ENCODE results near the gene MMP17. TPM values are rescaled to one million over a fixed set of nuclear protein-coding genes. Genes with fewer than 3 reads are reported as not detected.

The MMP17 gene
- total RNA-seq, 3 donors from 2014 or later, result 1.1 to 5.3 (median 1.4) TPM

DNA sequence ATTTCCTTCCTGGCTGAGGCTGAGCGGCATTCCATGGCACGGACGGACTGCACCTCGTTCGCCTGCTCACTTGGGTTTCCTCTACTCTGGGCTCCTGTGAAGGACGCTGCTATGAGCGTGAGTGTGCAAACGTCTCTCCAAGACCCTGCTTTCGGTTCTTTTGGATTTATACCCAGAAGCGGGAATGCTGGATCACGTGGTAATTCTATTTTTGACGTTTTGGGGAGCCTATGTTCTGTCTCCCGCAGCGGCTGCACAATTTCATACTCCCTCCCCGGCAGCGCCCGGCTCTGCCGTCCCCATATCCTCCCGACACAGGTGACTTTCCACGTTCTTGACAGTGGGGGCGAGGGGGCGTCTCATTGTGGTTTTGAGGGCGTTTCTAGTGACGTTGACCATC, 20.6 kb downstream of the MMP17 start:
- H3K9me3 ChIP-seq, result no peaks in the 10 kb centered on the region
- intact Hi-C loops (cut with DNase I, micrococcal nuclease), result no loop called here
- TF ChIP-seq, protein P1, sequence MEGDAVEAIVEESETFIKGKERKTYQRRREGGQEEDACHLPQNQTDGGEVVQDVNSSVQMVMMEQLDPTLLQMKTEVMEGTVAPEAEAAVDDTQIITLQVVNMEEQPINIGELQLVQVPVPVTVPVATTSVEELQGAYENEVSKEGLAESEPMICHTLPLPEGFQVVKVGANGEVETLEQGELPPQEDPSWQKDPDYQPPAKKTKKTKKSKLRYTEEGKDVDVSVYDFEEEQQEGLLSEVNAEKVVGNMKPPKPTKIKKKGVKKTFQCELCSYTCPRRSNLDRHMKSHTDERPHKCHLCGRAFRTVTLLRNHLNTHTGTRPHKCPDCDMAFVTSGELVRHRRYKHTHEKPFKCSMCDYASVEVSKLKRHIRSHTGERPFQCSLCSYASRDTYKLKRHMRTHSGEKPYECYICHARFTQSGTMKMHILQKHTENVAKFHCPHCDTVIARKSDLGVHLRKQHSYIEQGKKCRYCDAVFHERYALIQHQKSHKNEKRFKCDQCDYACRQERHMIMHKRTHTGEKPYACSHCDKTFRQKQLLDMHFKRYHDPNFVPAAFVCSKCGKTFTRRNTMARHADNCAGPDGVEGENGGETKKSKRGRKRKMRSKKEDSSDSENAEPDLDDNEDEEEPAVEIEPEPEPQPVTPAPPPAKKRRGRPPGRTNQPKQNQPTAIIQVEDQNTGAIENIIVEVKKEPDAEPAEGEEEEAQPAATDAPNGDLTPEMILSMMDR (IDR thresholded peaks at IDR 0.05), result no peak
- H3K36me3 ChIP-seq (ENCODE audit: low read depth), result no peaks in the 10 kb centered on the region
- ATAC-seq (no peak), DNase-seq (no peak)
- H3K4me1 ChIP-seq (ENCODE audit: low read depth), result no peaks in the 10 kb centered on the region
- no peak overlapping the region for H3K4me3 ChIP-seq

DNA sequence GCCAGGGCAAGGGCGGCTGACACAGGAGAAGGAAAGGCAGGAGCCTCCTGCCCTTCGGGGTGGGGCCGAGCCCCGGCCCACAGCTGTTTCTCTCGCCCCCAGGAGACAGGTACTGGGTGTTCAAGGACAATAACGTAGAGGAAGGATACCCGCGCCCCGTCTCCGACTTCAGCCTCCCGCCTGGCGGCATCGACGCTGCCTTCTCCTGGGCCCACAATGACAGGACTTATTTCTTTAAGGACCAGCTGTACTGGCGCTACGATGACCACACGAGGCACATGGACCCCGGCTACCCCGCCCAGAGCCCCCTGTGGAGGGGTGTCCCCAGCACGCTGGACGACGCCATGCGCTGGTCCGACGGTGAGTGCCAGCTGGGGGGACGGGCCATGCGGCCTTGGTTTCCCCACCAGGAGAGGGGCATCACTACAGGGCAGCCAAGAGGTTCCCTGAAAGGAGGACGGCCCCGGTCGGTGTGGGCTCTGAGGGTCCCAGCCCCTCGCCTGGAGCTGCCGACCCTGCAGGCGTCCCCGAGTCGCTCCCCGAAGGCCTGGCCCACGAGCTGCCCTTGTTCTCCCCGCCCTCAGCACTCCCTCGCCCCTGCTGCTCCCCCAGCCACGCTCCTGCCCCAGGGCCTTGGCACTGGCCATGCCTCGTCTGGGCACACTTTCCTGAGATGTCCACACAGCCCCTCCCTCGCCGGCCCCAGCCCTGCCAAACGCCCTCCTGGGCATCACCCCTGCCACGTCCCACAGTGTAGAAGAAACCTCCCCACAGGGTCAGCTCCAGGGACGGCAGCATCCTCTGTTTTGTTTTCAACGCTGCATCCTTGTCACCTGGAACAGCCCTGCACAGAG, 21.7 kb downstream of the MMP17 start:
- ATAC-seq (no peak), DNase-seq (peak in 1 of 3 donors; percentile 43)
- Histone ChIP-seq H3K4me1 (ENCODE audit: low read depth) (no peaks in the 10 kb centered on the region), H3K9me3 (no peaks in the 10 kb centered on the region), H3K36me3 (ENCODE audit: low read depth) (no peaks in the 10 kb centered on the region), H3K4me3 (no peak overlapping the region)
- intact Hi-C loops (cut with DNase I, micrococcal nuclease), result no loop called here
- TF ChIP-seq, protein P1 (IDR thresholded peaks at IDR 0.05), result no peak

DNA sequence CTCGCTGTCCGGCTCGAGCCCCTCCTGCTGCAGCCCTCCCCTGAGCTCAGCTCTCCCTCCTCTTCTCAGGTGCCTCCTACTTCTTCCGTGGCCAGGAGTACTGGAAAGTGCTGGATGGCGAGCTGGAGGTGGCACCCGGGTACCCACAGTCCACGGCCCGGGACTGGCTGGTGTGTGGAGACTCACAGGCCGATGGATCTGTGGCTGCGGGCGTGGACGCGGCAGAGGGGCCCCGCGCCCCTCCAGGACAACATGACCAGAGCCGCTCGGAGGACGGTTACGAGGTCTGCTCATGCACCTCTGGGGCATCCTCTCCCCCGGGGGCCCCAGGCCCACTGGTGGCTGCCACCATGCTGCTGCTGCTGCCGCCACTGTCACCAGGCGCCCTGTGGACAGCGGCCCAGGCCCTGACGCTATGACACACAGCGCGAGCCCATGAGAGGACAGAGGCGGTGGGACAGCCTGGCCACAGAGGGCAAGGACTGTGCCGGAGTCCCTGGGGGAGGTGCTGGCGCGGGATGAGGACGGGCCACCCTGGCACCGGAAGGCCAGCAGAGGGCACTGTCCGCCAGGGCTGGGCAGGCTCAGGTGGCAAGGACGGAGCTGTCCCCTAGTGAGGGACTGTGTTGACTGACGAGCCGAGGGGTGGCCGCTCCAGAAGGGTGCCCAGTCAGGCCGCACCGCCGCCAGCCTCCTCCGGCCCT, 22.8 kb downstream of the MMP17 start:
- Histone ChIP-seq H3K9me3 (no peaks in the 10 kb centered on the region), H3K4me1 (ENCODE audit: low read depth) (no peaks in the 10 kb centered on the region), H3K4me3 (no peak overlapping the region), H3K36me3 (ENCODE audit: low read depth) (no peaks in the 10 kb centered on the region)
- intact Hi-C loops (cut with DNase I, micrococcal nuclease), result no loop called here
- ATAC-seq, result no peak
- peak in 1 of 3 donors; percentile 48 for DNase-seq
- TF ChIP-seq, protein P1 (IDR thresholded peaks at IDR 0.05), result no peak

DNA sequence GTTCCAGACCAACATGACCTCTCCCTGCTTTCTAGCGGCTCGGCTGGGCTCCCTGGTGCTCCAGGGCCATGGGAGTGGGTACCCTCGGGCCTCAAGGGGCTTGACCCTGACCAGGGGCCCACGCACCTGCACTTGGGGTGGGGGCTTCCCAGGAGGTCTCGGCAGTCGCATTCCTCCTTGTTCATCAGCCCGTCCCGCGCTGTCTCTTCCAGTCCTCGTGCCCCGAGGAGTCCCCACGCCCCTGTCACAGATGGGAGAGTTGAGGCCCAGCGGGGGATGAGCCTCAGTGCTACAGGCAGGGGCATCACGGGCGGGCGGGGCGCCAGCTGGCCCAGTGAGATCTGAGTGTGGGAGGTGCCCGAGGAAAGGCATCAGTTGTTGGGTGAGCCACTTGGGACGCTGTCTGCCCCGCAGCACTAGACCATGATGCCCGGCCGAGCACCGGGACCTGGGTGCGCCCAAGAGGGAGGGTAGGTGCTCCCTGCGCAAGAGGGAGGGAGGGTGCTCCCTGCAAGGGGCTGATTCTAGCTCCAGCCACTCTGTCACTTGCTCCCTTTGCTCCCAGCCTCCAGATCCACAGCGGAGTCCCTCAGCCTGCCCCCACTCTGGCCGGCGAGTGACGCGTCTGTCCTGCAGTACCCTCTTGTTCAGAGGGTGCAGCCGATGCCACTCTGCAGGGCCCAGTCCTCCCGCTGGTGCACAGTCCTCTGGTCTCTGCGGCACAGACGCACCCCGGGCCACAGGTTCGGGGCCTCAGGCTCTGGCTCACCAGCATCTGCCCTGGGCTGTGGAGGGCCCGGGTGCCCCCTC, 23.8 kb downstream of the MMP17 start:
- Histone ChIP-seq H3K36me3 (ENCODE audit: low read depth) (no peaks in the 10 kb centered on the region), H3K9me3 (no peaks in the 10 kb centered on the region), H3K4me1 (ENCODE audit: low read depth) (no peaks in the 10 kb centered on the region), H3K4me3 (no peak overlapping the region)
- ATAC-seq, result no peak
- TF ChIP-seq, protein P1 (IDR thresholded peaks at IDR 0.05), result no peak
- DNase-seq, result peak in 2 of 3 donors; percentile 8 to 38
- intact Hi-C loops (cut with DNase I, micrococcal nuclease), result no loop called here

DNA sequence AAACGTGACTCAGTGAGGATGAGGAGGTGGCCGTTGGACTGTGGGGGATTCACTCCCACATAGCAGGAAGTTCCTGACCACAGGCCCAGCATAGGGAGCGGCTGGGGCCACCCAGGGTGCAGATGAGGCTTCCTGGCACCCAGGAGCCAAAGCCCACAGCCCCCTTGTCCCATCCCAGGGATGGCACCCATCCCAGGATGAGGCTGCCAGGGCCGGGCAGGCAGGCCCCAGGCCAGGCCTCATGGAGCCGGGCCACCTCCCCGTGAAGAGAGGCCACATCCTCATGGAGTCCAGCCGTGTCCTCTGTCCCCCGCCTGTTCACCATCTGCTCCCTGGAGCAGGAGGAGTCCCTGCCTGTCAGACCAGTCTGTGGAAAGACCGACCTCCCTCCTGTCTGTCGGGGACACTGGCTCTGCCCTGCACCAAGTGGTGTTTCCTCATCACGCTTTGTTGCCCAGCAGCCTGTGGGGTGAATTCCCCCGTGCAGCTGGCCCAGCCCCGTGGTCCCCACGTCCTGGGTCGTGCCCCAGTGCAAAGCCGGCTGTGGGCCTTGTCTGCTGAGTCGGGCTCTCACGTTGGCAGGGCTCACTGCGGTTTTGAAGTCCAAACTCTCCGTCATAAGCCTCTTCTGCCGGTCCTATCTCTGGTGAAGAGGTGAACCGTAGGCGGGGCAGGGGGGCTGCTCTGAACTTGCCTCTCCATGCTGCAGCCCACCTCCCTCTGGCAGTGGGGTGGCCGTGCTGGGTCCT, 24.5 kb downstream of the MMP17 start:
- no peaks in the 10 kb centered on the region for H3K4me1 ChIP-seq (ENCODE audit: low read depth)
- peak in 1 of 3 donors; percentile 27 for DNase-seq
- ATAC-seq, result peak; percentile 7

More for the DNA sequence above, 24.5 kb downstream of the MMP17 start:
- TF ChIP-seq, protein P1 (IDR thresholded peaks at IDR 0.05), result no peak
- intact Hi-C loops (cut with DNase I, micrococcal nuclease), result no loop called here
- no peaks in the 10 kb centered on the region for H3K36me3 ChIP-seq (ENCODE audit: low read depth)
- H3K9me3 ChIP-seq, result no peaks in the 10 kb centered on the region
- no peak overlapping the region for H3K4me3 ChIP-seq
